AG10803 (cell line): Measurements from ENCODE around the gene AHSG.
"Not testable (repeated sequence)": the region's sequence is repeated elsewhere in the genome, so short reads cannot be mapped to it uniquely, and the experiment has no call there.

Experiments used
- DNase-seq: peaks from one replicate; pipeline ENCODE4 v3.0.0; 2010; ENCODE audit warnings: low read depth
- H3K4me3 ChIP-seq: 2 replicates; pipeline ENCODE4 v1.5.1; 2011; ENCODE audit warnings: mild to moderate bottlenecking, low read length, control low read depth
- CTCF ChIP-seq: conservative IDR thresholded peaks from 2 replicates; pipeline ENCODE4 v1.5.1; 2011; ENCODE audit warnings: mild to moderate bottlenecking, low read length, control low read depth, inconsistent platforms

Gene AHSG

GRCh38 chr3:186625600-186626042 is 12.8 kb downstream of the AHSG start:
- TF ChIP-seq CTCF = no peak
- no peak overlapping the region for H3K4me3 ChIP-seq
- DNase-seq = no peak

GRCh38 chr3:186626254-186626847 is 13.5 kb downstream of the AHSG start:
- no peak overlapping the region for H3K4me3 ChIP-seq
- TF ChIP-seq CTCF = no peak
- no peak for DNase-seq

GRCh38 chr3:186627852-186628414 is 15.1 kb downstream of the AHSG start:
- no peak overlapping the region for H3K4me3 ChIP-seq
- no peak for TF ChIP-seq CTCF
- no peak for DNase-seq

DNA sequence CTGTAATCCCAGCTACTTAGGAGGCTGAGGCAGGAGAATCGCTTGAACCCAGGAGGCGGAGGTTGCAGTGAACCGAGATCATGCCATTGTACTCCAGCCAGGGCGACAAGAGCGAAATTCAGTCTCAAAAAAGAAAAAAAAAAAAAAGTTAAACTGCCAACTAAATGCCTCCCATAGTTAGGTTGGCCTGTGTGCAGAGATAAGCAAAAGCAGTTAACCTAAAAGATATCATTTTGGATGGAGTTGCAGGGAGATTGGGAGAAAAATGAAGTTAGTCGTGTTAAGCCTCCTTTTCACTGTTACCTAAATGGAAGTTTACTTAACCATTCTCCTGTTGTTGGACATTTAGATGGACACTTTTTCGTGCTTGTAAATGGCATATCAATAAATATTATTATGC is 15.9 kb downstream of the AHSG start:
- no peak for DNase-seq
- H3K4me3 ChIP-seq = no peak overlapping the region
- no peak for TF ChIP-seq CTCF

- H3K4me3 ChIP-seq = no peak overlapping the region
- DNase-seq = no peak
- TF ChIP-seq CTCF = no peak
Measured at GRCh38 chr3:186630950-186631641, 18.2 kb downstream of the AHSG start.

DNA sequence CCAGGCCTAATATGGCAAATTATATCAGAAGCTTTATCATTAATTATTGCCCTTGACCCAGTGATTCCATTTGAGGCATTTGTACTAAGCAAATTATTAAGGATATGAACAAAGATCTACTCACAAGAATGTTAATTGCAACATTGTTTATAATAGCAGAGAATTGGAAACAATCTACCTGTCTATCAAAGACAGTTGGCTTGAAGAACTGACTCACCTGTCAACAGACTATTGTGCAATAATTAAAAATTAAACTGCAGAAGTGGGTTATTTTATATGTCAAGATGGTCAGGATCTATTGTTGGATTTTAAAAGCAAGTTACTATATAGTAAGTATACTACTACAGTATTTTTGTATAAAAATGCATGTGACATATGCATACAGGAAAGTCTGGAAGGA is 20.6 kb downstream of the AHSG start:
- no peak overlapping the region for H3K4me3 ChIP-seq
- TF ChIP-seq CTCF = no peak
- DNase-seq = no peak

DNA sequence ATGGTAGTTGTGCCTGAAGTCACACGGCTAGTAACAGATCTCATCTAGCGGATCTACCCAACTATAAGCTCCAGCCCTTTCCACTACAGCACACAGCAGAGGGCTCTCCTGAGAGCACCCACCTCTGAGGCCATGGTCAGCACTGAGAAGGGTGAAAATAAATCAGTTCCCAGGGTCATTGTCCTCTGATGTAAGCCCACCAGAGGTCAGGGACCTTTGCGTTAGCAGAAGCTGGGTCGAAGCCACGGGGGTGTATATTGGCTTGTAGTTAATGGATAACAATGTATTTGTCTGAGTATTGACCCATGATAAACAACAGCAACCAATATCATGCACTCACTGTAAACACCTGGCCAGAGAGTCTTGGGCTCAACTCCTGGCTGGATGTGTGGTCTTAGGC is 21.3 kb downstream of the AHSG start:
- DNase-seq, H3K4me3 ChIP-seq: not testable (repeated sequence)
